Astrocyte of the cerebellum (primary cell): ENCODE data around the gene TBCK.

ENCODE experiments used
- DNase-seq: peaks from one replicate; pipeline ENCODE4 v3.0.0-alpha.2; 2011; ENCODE audit warnings: low read depth
- H3K4me3 ChIP-seq: 2 replicates; pipeline ENCODE4 v1.5.1; 2011; ENCODE audit warnings: mild to moderate bottlenecking, low read depth, low read length, moderate library complexity
- CTCF ChIP-seq: IDR thresholded peaks from 2 replicates; pipeline ENCODE4 v1.5.1; 2012; ENCODE audit warnings: low read length, low read depth, moderate library complexity, mild to moderate bottlenecking; ENCODE audit errors: missing control alignments
- in situ Hi-C: cut with HindIII; loops from 2 replicates; pipeline ENCODE4 v1.10.0; 2017; ENCODE audit warnings: low sequenced_read_pairs

Gene TBCK

GRCh38 chr4:106304632-106305031 is 11.4 kb downstream of the TBCK start:
- in situ Hi-C loops = no loop called here
- H3K4me3 ChIP-seq = no peak overlapping the region
- TF ChIP-seq CTCF = no peak
- DNase-seq = no peak

- TF ChIP-seq CTCF = no peak
- no peak for DNase-seq
- in situ Hi-C loops = no loop called here
Measured at GRCh38 chr4:106303548-106304281, 12.3 kb downstream of the TBCK start.

GRCh38 chr4:106302062-106302438 is 14.0 kb downstream of the TBCK start:
- H3K4me3 ChIP-seq = no peak overlapping the region
- DNase-seq = no peak
- no peak for TF ChIP-seq CTCF
- in situ Hi-C loops = no loop called here

More at GRCh38 chr4:106303548-106304281, 12.3 kb downstream of the TBCK start:
- no peak overlapping the region for H3K4me3 ChIP-seq

- no peak overlapping the region for H3K4me3 ChIP-seq
- no peak for TF ChIP-seq CTCF
- in situ Hi-C loops = no loop called here
- no peak for DNase-seq
Measured at GRCh38 chr4:106301393-106302061, 14.5 kb downstream of the TBCK start.

- DNase-seq = no peak
- no peak for TF ChIP-seq CTCF
- H3K4me3 ChIP-seq = no peak overlapping the region
- in situ Hi-C loops = no loop called here
Measured at GRCh38 chr4:106299977-106300376, 16.0 kb downstream of the TBCK start.

- in situ Hi-C loops = no loop called here
- no peak for DNase-seq
- H3K4me3 ChIP-seq = no peak overlapping the region
- TF ChIP-seq CTCF = no peak
Measured at GRCh38 chr4:106297245-106298035, 18.6 kb downstream of the TBCK start.
